Pancreas (tissue), 10 donors: Measurements from ENCODE around the gene SCGN. TPM values are rescaled to one million over a fixed set of nuclear protein-coding genes. Genes with fewer than 3 reads are reported as not detected.

Experiments used
- ATAC-seq, 4 donors: fragments of 200-7000 bp; cut with Tn5 transposase; one replicate each; pipeline versions ENCODE4 v1.8.0 to v1.9.1; 2020; ENCODE audit warnings: mild to moderate bottlenecking in 4 of 4, moderate library complexity in 4 of 4
- DNase-seq, 6 donors: peaks; one replicate each; pipeline ENCODE4 v3.0.0-alpha.2; 2020
- FAIRE-seq: peaks from 2 replicates; lab custom pipeline; 2012; peaks lifted over from hg19 to GRCh38; lab: Jason Lieb, UNC
- H3K27ac ChIP-seq, 4 donors: fragments of 200-600 bp; sonication (generic); 1 replicate in 3 of 4; 2 replicates in 1 of 4; pipeline versions ENCODE4 v1.5.0 to v1.8.0; 2020
- H3K27me3 ChIP-seq, 4 donors: fragments of 200-600 bp; one replicate each; pipeline ENCODE4 v1.8.0; 2021
- H3K36me3 ChIP-seq, 3 donors: fragments of 200-600 bp; sonication (generic) in 1 of 3; one replicate each; pipeline versions ENCODE4 v1.5.0 to v1.8.0; 2020 to 2021
- H3K4me1 ChIP-seq, 3 donors: fragments of 200-600 bp; one replicate each; pipeline ENCODE4 v1.8.0; 2021
- H3K4me3 ChIP-seq, 4 donors: fragments of 200-600 bp; sonication (generic) in 2 of 4; one replicate each; pipeline versions ENCODE4 v1.5.0 to v1.8.0; 2020 to 2021
- H3K9me3 ChIP-seq, 4 donors: fragments of 200-600 bp; one replicate each; pipeline ENCODE4 v1.8.0; 2021
- CTCF ChIP-seq, 4 donors: fragments of 200-600 bp; sonication (generic) in 3 of 4; IDR thresholded peaks; one replicate each; pipeline versions ENCODE4 v1.5.0 to v1.8.0; 2021; ENCODE audit warnings: antibody characterized with exemption in 4 of 4
- WGBS, 2 donors: extraction: QIAGEN DNeasy Blood & Tissue Kit; methylation state at CpG; one replicate each; pipeline ENCODE4 v1.1.7; 2013; 5-methylcytosine and 5-hydroxymethylcytosine counted together
- intact Hi-C, 3 donors: fragments of 100-400 bp; cut with DNase I; formaldehyde crosslinking; loops; one replicate each; pipeline versions ENCODE4 v1.11.1 to v1.14.2; 2022
- polyA plus RNA-seq, 2 donors: library from polyadenylated mRNA; stranded (reverse); fragments of 200-250 nt; gene quantifications; one replicate each; pipeline ENCODE4 v1.2.3, GENCODE V29; 2013
- total RNA-seq, 6 donors: library from RNA; stranded (reverse); fragmentation: NEBNext Ultra II Directional in 4 of 6; extraction: Animal tissue kit (Norgen Biotek cat#: 25700) in 4 of 6; gene quantifications; one replicate each; pipeline versions ENCODE4 v1.2.1 to v1.2.4, GENCODE V29; 2021 to 2023
- donor health status: healthy with polysubstance abuse.
- donor health status: DM: no; HTN: no; CAD: no; lungs with moderate emphysema.
- donor health status: DM: no; HTN: no; CAD: no.
- donor health status: control.
- donor health status: control.
- donor health status: Bipolar disorder and iron deficiency.
- donor health status: DM: yes; HTN: yes; CAD: no.
- donor health status: DM: no; HTN: no; CAD: no.
- donor health status: DM: no; HTN: no; CAD: no.
- donor health status: DM: yes; HTN: yes; CAD: no.

SCGN gene
- total and polyA plus RNA-seq, 8 donors, result 13.4 to 224 (median 30.3) TPM

GRCh38 chr6:25642667-25643328 lies 9.2 kb upstream of the SCGN start:
- intact Hi-C loops, result no loop called here
- peak in 1 of 4 donors; percentile 30 for ATAC-seq
- H3K4me3 ChIP-seq, result no peak overlapping the region
- FAIRE-seq, result no peak
- no peak for TF ChIP-seq CTCF (IDR thresholded peaks at IDR 0.05)
- H3K9me3 ChIP-seq, result no peaks in the 10 kb centered on the region
- peak overlapping the region; percentile 18 to 41 (median 28) for H3K27ac ChIP-seq
- no peaks in the 10 kb centered on the region for H3K27me3 ChIP-seq
- H3K4me1 ChIP-seq, result peaks cover 0 to 3% (median 0%) of the 10 kb centered on the region in 3 donors
- DNase-seq, result no peak
- WGBS, 2 donors, result 68 to 69% methylated on average over 3 of the region's 3 CpGs
- no peaks in the 10 kb centered on the region for H3K36me3 ChIP-seq

- no peak overlapping the region for H3K27ac ChIP-seq
- FAIRE-seq (no peak), ATAC-seq (no peak), DNase-seq (no peak)
- H3K4me3 ChIP-seq, result no peak overlapping the region
- WGBS, 2 donors, result 51 to 54% methylated on average over 4 of the region's 4 CpGs
- no peaks in the 10 kb centered on the region for H3K36me3 ChIP-seq
- intact Hi-C loops, result no loop called here
- H3K9me3 ChIP-seq, result no peaks in the 10 kb centered on the region
- H3K4me1 ChIP-seq, result peaks cover 0 to 3% (median 0%) of the 10 kb centered on the region in 3 donors
- H3K27me3 ChIP-seq, result no peaks in the 10 kb centered on the region
- no peak for TF ChIP-seq CTCF (IDR thresholded peaks at IDR 0.05)
Measured at GRCh38 chr6:25645916-25646315, 6.1 kb upstream of the SCGN start.

- WGBS, 2 donors, result 11 to 21% methylated on average over 1 of the region's 1 CpG
- Histone ChIP-seq H3K9me3 (no peaks in the 10 kb centered on the region), H3K27me3 (no peaks in the 10 kb centered on the region), H3K36me3 (no peaks in the 10 kb centered on the region), H3K4me3 (no peak overlapping the region), H3K4me1 (no peaks in the 10 kb centered on the region), H3K27ac (no peak overlapping the region)
- DNase-seq (no peak), ATAC-seq (no peak), FAIRE-seq (no peak)
- no peak for TF ChIP-seq CTCF (IDR thresholded peaks at IDR 0.05)
- intact Hi-C loops, result no loop called here
Measured at GRCh38 chr6:25649611-25650010, 2.4 kb upstream of the SCGN start.

- TF ChIP-seq CTCF (IDR thresholded peaks at IDR 0.05), result no peak
- ATAC-seq (peak in 1 of 4 donors; percentile 32), DNase-seq (no peak), FAIRE-seq (no peak)
- 19 to 22% methylated on average over 1 of the region's 1 CpG for WGBS, 2 donors
- no peaks in the 10 kb centered on the region for H3K36me3 ChIP-seq
- H3K27ac ChIP-seq, result no peak overlapping the region
- peaks cover 10 to 19% (median 18%) of the 10 kb centered on the region in 3 donors for H3K4me1 ChIP-seq
- H3K9me3 ChIP-seq, result no peaks in the 10 kb centered on the region
- no peaks in the 10 kb centered on the region for H3K27me3 ChIP-seq
- intact Hi-C loops, result no loop called here
- no peak overlapping the region for H3K4me3 ChIP-seq
Measured at GRCh38 chr6:25655723-25656122, 3.7 kb downstream of the SCGN start.
